Cardiac muscle cell (in vitro differentiated cells and primary cell): ENCODE data around the gene PRKCI. TPM values are rescaled to one million over a fixed set of nuclear protein-coding genes. Genes with fewer than 3 reads are reported as not detected.
"Not testable (repeated sequence)": the region's sequence is repeated elsewhere in the genome, so short reads cannot be mapped to it uniquely, and the experiment has no call there.

Experiments
- DNase-seq, 2 donors: peaks; one replicate each; pipeline versions ENCODE4 v3.0.0 to v3.0.0-alpha.2; 2010 to 2017; ENCODE audit warnings: low read depth in 1 of 2, low spot score in 1 of 2
- H3K27ac ChIP-seq: fragments of 200-600 bp; sonication (generic); 2 replicates; pipeline ENCODE4 v1.5.1; 2016
- H3K27me3 ChIP-seq: fragments of 200-600 bp; sonication (generic); 2 replicates; pipeline ENCODE4 v1.6.0; 2016; ENCODE audit warnings: control low read depth
- H3K36me3 ChIP-seq: fragments of 200-600 bp; sonication (generic); 2 replicates; pipeline ENCODE4 v1.5.1; 2016; ENCODE audit warnings: control low read depth
- H3K4me1 ChIP-seq: fragments of 200-600 bp; sonication (generic); 2 replicates; pipeline ENCODE4 v1.8.1; 2017; ENCODE audit warnings: low read depth, mild to moderate bottlenecking, mixed run types
- H3K4me3 ChIP-seq: fragments of 200-600 bp; sonication (generic); 2 replicates; pipeline ENCODE4 v1.5.1; 2016; ENCODE audit warnings: mild to moderate bottlenecking
- H3K9me3 ChIP-seq: fragments of 200-600 bp; sonication (generic); 2 replicates; pipeline ENCODE4 v1.5.1; 2017; ENCODE audit warnings: low read depth, mild to moderate bottlenecking, control low read depth
- CTCF ChIP-seq: IDR thresholded peaks from 2 replicates; pipeline ENCODE4 v1.5.1; 2012; ENCODE audit warnings: low read depth, mild to moderate bottlenecking, low read length
- polyA plus RNA-seq: library from polyadenylated mRNA; unstranded; fragments of >200 nt; fragmentation: Nextera tagmentation; extraction: Ambion mirVana; gene quantifications from 2 replicates; pipeline ENCODE4 v1.2.1, GENCODE V29; 2016
- total RNA-seq: library from RNA; depleted of rRNA; stranded (reverse); fragments of >200 nt; gene quantifications from 2 replicates; pipeline ENCODE4 v1.2.3, GENCODE V29; 2016

The PRKCI gene
- total and polyA plus RNA-seq, 2 experiments from 2014 or later = 25.2 to 35.1 TPM

- Histone ChIP-seq H3K27me3 (no peaks in the 10 kb centered on the region), H3K36me3 (peaks cover 26% of the 10 kb centered on the region), H3K4me1 (no peaks in the 10 kb centered on the region)
Observed at GRCh38 chr3:170267793-170268192, 45.6 kb downstream of the PRKCI start.

GRCh38 chr3:170269673-170270254 is 47.5 kb downstream of the PRKCI start:
- DNase-seq, H3K4me1 ChIP-seq, H3K27ac ChIP-seq, H3K4me3 ChIP-seq, H3K9me3 ChIP-seq, H3K27me3 ChIP-seq: not testable (repeated sequence)
- peaks cover 27% of the 10 kb centered on the region for H3K36me3 ChIP-seq

More at GRCh38 chr3:170267793-170268192, 45.6 kb downstream of the PRKCI start:
- Histone ChIP-seq H3K4me3 (no peak overlapping the region), H3K27ac (no peak overlapping the region), H3K9me3 (no peaks in the 10 kb centered on the region)
- DNase-seq = no peak
- no peak for TF ChIP-seq CTCF

- Histone ChIP-seq H3K36me3 (peaks cover 27% of the 10 kb centered on the region), H3K27ac (no peak overlapping the region), H3K4me1 (no peaks in the 10 kb centered on the region), H3K27me3 (no peaks in the 10 kb centered on the region), H3K9me3 (no peaks in the 10 kb centered on the region), H3K4me3 (no peak overlapping the region)
- no peak for DNase-seq
- no peak for TF ChIP-seq CTCF
Observed at GRCh38 chr3:170270282-170270881, 48.2 kb downstream of the PRKCI start.

- Histone ChIP-seq H3K4me3 (no peak overlapping the region), H3K9me3 (no peaks in the 10 kb centered on the region), H3K27ac (no peak overlapping the region), H3K36me3 (peaks cover 26% of the 10 kb centered on the region), H3K4me1 (no peaks in the 10 kb centered on the region), H3K27me3 (no peaks in the 10 kb centered on the region)
- no peak for DNase-seq
- no peak for TF ChIP-seq CTCF
Observed at GRCh38 chr3:170274641-170275040, 52.4 kb downstream of the PRKCI start.

GRCh38 chr3:170275832-170276231 is 53.6 kb downstream of the PRKCI start:
- Histone ChIP-seq H3K4me1 (no peaks in the 10 kb centered on the region), H3K27me3 (no peaks in the 10 kb centered on the region), H3K27ac (no peak overlapping the region), H3K36me3 (peaks cover 18% of the 10 kb centered on the region), H3K4me3 (no peak overlapping the region), H3K9me3 (no peaks in the 10 kb centered on the region)
- no peak for TF ChIP-seq CTCF
- no peak for DNase-seq

- not testable (repeated sequence) for H3K27ac ChIP-seq, H3K4me3 ChIP-seq, H3K9me3 ChIP-seq, DNase-seq, H3K27me3 ChIP-seq, H3K4me1 ChIP-seq
- peaks cover 10% of the 10 kb centered on the region for H3K36me3 ChIP-seq
Observed at GRCh38 chr3:170277311-170277710, 55.1 kb downstream of the PRKCI start.
